Cardiac muscle cell (in vitro differentiated cells and primary cell): ENCODE measurements around the gene CFAP43. TPM values are rescaled to one million over a fixed set of nuclear protein-coding genes. Genes with fewer than 3 reads are reported as not detected.
"Not testable (repeated sequence)": the region's sequence is repeated elsewhere in the genome, so short reads cannot be mapped to it uniquely, and the experiment has no call there.

Source experiments
- DNase-seq, 2 donors: peaks; one replicate each; pipeline versions ENCODE4 v3.0.0 to v3.0.0-alpha.2; 2010 to 2017; ENCODE audit warnings: low read depth in 1 of 2, low spot score in 1 of 2
- H3K27ac ChIP-seq: fragments of 200-600 bp; sonication (generic); 2 replicates; pipeline ENCODE4 v1.5.1; 2016
- H3K27me3 ChIP-seq: fragments of 200-600 bp; sonication (generic); 2 replicates; pipeline ENCODE4 v1.6.0; 2016; ENCODE audit warnings: control low read depth
- H3K36me3 ChIP-seq: fragments of 200-600 bp; sonication (generic); 2 replicates; pipeline ENCODE4 v1.5.1; 2016; ENCODE audit warnings: control low read depth
- H3K4me1 ChIP-seq: fragments of 200-600 bp; sonication (generic); 2 replicates; pipeline ENCODE4 v1.8.1; 2017; ENCODE audit warnings: low read depth, mild to moderate bottlenecking, mixed run types
- H3K4me3 ChIP-seq: fragments of 200-600 bp; sonication (generic); 2 replicates; pipeline ENCODE4 v1.5.1; 2016; ENCODE audit warnings: mild to moderate bottlenecking
- H3K9me3 ChIP-seq: fragments of 200-600 bp; sonication (generic); 2 replicates; pipeline ENCODE4 v1.5.1; 2017; ENCODE audit warnings: low read depth, mild to moderate bottlenecking, control low read depth
- CTCF ChIP-seq: IDR thresholded peaks from 2 replicates; pipeline ENCODE4 v1.5.1; 2012; ENCODE audit warnings: low read depth, mild to moderate bottlenecking, low read length
- polyA plus RNA-seq: library from polyadenylated mRNA; unstranded; fragments of >200 nt; fragmentation: Nextera tagmentation; extraction: Ambion mirVana; gene quantifications from 2 replicates; pipeline ENCODE4 v1.2.1, GENCODE V29; 2016
- total RNA-seq: library from RNA; depleted of rRNA; stranded (reverse); fragments of >200 nt; gene quantifications from 2 replicates; pipeline ENCODE4 v1.2.3, GENCODE V29; 2016

Gene CFAP43
- total and polyA plus RNA-seq, 2 experiments from 2014 or later: 0.36 to 0.67 TPM

GRCh38 chr10:104243512-104243911, 11.3 kb upstream of the CFAP43 start:
- H3K4me1 ChIP-seq: no peaks in the 10 kb centered on the region
- no peak for DNase-seq
- H3K27me3 ChIP-seq: no peaks in the 10 kb centered on the region
- no peak for TF ChIP-seq CTCF
- H3K9me3 ChIP-seq: no peaks in the 10 kb centered on the region
- no peak overlapping the region for H3K4me3 ChIP-seq
- H3K27ac ChIP-seq: no peak overlapping the region
- H3K36me3 ChIP-seq: no peaks in the 10 kb centered on the region

GRCh38 chr10:104243009-104243408, 10.8 kb upstream of the CFAP43 start:
- not testable (repeated sequence) for H3K27me3 ChIP-seq, H3K36me3 ChIP-seq, H3K9me3 ChIP-seq, H3K27ac ChIP-seq, H3K4me1 ChIP-seq, DNase-seq, H3K4me3 ChIP-seq

GRCh38 chr10:104242545-104242944, 10.4 kb upstream of the CFAP43 start:
- H3K36me3 ChIP-seq: no peaks in the 10 kb centered on the region
- no peaks in the 10 kb centered on the region for H3K9me3 ChIP-seq
- DNase-seq: no peak
- H3K4me3 ChIP-seq: no peak overlapping the region
- no peak overlapping the region for H3K27ac ChIP-seq
- H3K27me3 ChIP-seq: no peaks in the 10 kb centered on the region
- no peaks in the 10 kb centered on the region for H3K4me1 ChIP-seq
- no peak for TF ChIP-seq CTCF

GRCh38 chr10:104240078-104240477, 7.9 kb upstream of the CFAP43 start:
- no peaks in the 10 kb centered on the region for H3K36me3 ChIP-seq
- no peak overlapping the region for H3K27ac ChIP-seq
- no peak for DNase-seq
- no peaks in the 10 kb centered on the region for H3K27me3 ChIP-seq
- no peak overlapping the region for H3K4me3 ChIP-seq
- no peaks in the 10 kb centered on the region for H3K9me3 ChIP-seq
- no peaks in the 10 kb centered on the region for H3K4me1 ChIP-seq
- TF ChIP-seq CTCF: no peak

- Histone ChIP-seq H3K27ac (no peak overlapping the region), H3K27me3 (no peaks in the 10 kb centered on the region), H3K9me3 (no peaks in the 10 kb centered on the region), H3K4me1 (no peaks in the 10 kb centered on the region), H3K4me3 (no peak overlapping the region), H3K36me3 (no peaks in the 10 kb centered on the region)
- no peak for DNase-seq
- no peak for TF ChIP-seq CTCF
Observed at GRCh38 chr10:104235801-104236200, 3.6 kb upstream of the CFAP43 start.

- no peaks in the 10 kb centered on the region for H3K27me3 ChIP-seq
- no peak overlapping the region for H3K4me3 ChIP-seq
- H3K9me3 ChIP-seq: no peaks in the 10 kb centered on the region
- H3K4me1 ChIP-seq: no peaks in the 10 kb centered on the region
- H3K36me3 ChIP-seq: no peaks in the 10 kb centered on the region
- no peak for DNase-seq
- TF ChIP-seq CTCF: no peak
- no peak overlapping the region for H3K27ac ChIP-seq
Observed at GRCh38 chr10:104234934-104235333, 2.8 kb upstream of the CFAP43 start.
